AG08395 (cell line): ENCODE data around the gene TTI1.

Source experiments
- DNase-seq: peaks from one replicate; pipeline ENCODE4 v3.0.0; 2012; ENCODE audit warnings: mixed read lengths, low spot score

The TTI1 gene

DNA sequence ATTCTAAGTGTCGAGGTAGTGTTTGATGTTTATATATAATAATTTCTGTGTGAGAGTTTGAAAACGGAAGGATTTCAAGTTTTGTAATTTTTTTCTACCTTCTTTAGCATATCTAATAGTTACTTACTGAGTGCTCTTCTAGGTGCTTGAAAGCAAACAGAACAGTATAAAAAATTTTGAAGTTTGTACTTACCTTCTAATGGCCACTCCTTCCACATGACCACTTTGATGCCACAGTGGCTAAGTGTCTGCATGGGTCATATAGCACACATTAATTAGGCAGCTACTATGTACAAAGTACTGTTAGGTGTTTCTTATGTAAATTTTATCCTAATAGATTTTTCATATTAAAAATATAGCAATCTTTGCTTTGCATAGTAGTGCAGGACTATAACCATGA is 21.4 kb upstream of the TTI1 start:
- DNase-seq, result no peak

DNA sequence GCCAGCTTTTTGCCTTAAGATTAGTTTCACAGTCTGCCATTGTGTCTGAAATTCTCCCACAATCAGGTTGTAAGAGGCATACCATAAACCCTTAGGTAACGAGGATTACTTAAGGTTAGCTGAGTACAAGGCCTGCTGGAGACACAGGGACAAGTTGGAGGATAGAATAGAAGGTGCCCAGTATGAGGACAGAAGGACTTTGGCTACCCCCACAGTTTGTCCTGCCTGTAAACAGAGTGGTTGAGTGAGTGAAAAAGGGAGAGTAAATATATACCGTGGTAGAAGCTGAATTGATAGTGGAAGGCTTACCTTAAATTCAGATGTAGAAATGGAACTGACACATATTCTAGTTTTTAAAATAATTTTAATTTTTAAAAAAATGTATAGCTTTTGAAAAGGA is 19.6 kb upstream of the TTI1 start:
- no peak for DNase-seq

DNA sequence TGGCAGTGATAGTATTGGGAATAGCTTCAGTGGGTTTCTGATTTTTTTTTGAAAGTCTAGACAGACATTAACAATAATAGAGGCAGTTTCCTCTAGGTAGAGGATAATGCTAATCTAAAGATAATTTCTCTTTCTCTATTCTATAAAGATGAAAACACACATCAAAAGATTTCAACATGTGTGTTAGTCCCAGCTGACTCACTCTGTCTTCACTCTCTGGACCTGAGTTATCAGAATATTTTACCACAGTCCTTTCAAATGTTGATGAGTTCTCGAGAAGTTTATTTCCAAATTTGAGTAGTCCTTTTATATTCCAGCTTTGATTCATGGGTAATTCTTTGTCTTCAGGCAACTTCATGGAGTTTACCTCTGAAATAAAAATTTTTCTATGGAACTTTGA is 17.4 kb upstream of the TTI1 start:
- DNase-seq, result peak; percentile 25

DNA sequence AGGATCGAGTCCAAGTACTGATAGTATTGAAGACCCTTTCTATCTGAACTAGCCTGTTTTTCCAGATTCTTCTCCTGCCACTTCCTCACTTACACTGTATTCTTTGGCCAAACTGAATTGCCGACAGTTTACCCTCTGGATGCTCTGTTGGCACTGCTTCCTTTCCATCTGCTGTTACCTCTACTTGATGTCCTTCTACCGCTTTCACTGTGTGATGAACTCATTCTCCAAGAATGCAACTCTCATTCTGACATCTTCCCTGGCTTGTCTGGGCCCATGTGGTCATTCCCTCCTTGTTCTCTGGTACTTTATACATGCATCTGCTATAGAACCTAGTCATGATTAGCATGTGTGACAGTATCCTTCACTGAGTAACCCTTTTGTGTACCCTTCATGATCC is 16.5 kb upstream of the TTI1 start:
- peak; percentile 60 for DNase-seq

DNA sequence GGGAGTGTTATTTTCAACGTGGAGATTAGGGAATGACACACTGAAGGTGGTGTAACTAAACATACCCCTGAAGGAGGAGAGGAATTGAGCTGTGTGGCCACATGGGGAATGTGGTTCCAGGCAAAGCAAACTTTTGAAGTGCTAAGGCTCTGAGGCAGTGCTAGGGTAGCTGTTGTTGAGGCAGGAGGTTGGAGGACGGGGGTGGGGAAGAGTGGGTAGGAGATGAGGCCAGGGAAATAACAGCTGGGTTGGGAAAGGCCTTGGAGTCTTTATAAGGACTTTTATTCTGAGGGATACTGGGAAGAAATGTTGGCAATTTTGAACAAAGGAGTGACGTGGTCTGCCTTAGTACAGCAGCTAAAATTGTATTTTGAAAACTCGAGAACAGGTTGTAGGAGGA is 13.3 kb upstream of the TTI1 start:
- DNase-seq, result no peak

DNA sequence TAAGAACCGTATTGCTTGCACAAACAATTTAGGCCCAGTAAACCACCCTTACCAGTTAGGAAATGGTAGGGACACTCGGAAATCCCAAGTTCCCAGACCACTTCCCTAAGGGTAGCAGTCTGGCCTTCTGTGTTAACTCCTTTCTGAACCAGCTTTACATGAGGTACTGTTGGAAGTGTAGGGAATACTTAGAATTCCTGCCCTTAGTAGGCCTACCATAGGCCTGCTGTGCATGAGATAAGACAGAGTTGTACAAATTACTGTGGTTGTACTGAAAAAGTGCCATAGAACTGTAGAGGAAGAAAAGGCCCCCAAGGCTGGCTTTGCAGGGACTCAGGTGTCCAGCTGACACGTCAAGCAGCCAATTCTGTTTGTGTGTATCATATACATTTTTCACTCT is 11.4 kb upstream of the TTI1 start:
- DNase-seq, result no peak

DNA sequence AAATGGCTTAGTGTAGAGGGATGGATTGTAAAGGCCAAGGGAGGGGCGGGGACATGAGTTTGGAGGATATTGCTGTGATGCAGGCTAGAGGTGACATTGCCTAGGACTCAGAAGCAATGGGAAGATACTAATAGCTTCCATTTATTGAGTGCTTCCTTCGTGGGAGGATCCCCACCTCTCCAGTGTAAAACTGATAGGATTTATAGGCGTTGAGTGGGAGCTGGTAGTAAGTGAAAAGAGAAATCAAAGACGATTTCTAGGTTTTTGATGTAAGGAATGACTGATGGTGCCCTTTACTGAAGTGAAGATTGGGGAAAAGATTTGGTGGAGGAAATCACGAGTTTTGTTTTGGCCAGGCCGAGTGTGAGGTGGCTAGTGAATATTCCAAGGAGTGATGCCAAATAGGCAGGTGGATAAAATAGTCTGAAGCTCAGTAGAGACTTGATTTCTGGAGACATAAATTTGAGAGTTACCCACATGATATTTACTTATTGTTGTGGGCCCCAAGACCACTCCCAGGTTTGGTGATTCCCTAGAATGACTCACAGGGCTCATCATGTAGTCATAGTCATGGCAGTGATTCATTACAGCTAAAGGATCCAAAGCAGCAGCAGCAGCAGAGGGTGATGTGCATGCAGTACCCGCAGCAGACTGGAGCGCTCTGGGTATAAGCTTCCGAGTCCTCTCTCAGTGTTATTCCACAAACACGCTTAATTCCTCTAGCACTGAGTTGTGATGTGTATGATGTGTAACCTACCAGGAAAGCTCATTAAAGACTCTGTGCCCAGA is 10.4 kb upstream of the TTI1 start:
- peak; percentile 62 for DNase-seq

DNA sequence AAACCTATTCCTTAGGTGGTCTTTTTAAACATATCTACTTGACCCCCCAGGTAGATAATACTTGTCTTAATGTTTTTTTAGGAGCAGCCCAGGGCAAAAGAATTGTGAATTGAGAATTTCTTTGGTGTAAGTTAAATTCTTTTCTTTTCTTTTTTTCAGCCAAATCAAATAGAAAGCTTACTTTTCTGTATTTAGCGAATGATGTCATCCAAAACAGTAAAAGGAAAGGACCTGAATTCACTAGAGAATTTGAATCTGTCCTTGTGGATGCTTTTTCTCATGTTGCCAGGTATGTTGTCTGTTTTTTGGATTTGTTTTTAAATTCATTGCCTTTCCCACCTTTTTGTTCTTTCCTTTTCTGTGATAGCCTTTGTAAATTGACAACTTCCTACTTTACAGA is 7.0 kb upstream of the TTI1 start:
- no peak for DNase-seq

DNA sequence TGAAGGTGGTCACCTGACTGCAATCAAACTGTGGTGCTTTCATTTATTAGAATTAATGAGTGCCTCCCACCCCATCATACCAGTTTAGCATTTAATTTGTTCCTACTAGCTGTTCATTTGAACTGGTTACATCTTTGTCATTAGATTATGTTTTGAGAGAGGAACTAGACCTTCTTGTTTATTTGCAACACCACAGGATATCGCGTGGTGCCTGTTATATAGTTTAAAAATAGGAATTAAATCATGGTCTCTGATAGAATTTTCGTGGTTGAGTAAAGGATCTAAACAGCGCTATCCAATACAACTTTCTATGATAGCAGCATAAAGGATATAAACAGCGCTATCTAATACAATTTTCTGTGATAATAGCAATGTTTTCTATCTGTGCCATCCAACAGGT is 3.1 kb upstream of the TTI1 start:
- DNase-seq, result no peak

DNA sequence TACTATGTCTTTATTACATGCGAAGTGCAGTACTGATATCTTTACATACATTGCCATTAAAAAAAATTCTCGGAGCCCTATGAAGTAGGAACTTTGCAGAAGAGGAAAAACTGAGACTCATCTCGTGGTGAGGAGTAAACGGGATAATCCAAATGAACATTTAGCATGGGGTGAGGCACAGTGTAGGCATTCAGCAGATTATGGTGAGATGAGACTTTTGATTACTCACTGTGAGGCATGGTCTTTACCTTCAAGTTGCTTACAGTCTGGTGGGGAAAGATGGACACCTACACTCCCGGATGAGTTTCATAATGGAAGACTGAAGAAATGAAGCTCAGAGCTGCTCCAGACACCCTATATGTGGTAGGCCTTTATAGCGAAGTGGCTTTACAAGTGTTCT is 1.7 kb upstream of the TTI1 start:
- no peak for DNase-seq

DNA sequence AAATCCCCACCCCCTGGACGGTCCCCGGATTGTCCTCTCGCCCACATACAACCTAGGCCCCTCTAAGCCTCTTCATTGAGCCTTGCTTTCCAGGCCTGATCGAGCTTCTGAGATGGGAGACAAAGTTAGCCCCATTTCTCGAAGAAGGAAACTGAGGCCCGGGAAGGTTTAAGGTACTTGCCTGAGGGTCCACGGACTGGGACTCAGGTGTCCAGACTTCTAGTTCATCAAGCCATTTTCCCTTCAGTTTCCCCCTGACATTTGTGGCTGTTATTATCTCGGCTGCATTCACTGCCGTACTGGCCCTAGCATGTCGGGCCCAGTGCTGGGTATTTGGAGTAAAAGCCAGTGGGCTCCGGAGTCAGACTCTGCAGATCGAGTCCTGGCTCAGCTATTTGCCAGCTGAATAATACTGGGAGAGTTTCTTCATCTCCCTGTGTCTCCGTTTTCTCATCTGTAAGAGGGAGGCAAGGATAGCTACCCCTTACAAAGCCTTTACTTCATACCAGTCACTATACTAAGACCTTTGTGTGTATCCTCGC is 923 bp upstream of the TTI1 start:
- DNase-seq, result no peak

DNA sequence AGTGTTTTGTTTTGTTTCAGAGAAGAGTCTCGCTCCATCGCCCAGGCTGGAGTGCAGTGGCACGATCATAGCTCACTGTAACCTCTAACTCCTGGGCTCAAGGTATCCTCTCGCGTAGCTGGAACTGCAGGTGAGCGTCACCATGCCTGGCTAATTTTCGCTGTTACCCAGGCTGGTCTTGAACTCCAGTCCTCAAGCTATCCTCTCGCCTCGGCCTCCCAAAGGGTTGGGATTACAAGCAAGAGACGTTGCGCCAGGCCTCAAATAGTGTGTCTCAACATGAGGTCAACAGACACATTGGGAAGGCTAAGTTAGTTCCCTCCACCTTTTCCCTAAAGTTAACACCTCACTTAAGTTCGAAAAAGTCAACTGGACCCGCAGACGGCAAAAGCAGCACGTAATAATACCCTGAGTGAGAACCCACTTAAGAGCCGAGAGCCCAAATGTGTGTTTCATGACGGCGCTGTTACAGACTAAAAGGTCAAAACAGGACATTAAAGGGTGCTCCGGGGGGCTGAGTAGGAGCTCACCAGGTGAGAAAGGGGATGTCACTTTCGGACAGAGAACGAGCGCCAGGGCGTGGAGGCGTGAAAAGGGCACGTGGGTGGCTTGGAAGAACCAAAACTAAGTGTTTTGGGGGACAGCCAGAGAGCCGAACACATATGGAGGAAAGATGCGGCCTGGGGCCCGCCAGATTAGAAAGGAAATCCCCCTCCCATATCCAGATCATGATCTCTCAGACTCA is 499 bp downstream of the TTI1 start:
- DNase-seq, result no peak

DNA sequence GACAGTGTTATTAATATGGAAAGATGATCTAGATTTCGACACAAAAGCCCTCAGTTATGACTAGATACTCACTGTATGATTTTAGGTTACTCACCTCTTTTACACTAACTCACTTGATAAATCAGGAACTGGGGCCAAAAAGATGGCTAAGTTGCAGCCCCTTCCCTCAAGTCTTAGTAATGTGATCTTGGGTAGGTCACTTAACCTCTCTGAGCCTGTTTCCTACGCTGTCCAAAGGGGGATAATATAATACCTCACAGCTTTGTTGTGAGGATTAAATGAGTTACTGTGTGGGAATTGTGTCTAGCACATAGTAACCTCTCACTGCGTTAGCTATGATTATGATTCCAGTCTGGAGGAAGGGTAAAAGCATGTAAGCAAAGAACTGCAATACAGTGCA is 1.3 kb downstream of the TTI1 start:
- no peak for DNase-seq

DNA sequence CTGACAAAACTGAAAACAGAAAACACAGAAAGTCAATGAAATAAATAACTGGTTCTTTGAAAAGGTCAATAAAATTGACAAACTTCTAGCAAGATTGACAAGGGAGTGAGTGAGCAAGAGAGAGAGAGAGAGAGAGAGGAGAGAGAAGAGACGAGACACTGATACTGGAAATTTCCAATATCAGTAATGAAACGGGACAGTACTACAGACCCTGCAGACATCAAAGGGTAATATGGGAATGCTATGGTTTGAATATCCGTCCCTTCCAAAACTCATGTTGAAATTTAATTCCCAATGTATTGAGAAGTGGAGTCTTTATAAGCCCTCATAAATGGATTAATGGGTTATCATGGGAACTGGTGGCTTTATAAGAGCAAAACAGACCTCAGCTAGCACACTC is 3.8 kb downstream of the TTI1 start:
- no peak for DNase-seq

DNA sequence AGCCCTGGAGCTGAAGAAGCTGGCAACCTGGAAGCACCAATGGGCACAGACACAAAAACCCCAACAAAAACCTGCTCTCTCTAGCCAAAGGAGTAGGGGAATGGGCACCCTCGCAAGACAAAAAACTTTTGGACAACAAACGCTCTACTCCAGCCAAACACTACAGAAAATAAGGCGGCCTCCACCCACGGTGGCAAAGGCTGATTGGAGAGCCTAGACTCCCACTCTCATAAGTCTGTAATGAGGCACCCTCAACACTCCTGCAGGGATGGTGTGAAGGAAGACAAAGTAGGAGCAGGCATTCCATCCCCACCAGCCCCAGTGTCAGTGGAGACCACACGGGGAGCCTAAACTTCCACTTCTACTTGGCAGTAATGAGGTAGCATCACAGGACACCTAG is 8.8 kb downstream of the TTI1 start:
- no peak for DNase-seq

DNA sequence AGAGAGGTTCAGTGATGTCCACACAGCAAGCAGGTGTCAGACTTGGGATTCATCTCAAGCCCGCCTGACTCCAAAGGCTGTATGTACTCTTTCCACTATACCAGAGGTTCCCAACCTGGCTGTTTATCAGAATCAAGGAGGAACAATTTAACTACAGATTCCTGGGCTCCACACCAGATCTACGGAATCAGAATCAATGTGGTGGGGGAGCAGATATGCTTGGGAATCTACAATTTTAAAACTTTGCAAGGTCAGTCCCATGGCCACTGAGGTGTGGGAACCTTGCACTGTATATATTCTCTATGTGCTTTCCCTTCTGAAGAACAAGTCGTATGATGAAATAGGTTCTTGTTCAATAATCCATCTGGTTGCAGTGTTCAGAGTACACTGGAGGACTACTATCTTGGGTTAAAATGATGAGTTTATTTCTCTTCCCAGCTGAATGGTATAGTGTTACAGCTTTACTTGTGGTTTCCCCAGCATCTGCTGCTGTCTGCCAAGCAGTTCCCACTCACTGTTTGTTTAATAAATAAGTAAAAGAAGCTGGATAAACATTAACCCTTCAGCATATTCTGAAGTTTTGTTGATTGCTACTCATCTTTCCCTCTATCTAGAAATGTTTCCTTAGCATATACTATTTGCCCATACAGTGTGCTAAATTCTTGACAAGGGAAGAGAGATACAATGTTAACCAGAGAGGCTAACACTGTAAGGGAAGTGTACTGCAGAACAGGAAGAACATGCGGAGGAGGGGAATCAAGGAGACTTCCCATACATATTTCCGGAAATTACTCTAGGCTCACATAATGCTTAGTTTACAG is 9.9 kb downstream of the TTI1 start:
- DNase-seq, result no peak

DNA sequence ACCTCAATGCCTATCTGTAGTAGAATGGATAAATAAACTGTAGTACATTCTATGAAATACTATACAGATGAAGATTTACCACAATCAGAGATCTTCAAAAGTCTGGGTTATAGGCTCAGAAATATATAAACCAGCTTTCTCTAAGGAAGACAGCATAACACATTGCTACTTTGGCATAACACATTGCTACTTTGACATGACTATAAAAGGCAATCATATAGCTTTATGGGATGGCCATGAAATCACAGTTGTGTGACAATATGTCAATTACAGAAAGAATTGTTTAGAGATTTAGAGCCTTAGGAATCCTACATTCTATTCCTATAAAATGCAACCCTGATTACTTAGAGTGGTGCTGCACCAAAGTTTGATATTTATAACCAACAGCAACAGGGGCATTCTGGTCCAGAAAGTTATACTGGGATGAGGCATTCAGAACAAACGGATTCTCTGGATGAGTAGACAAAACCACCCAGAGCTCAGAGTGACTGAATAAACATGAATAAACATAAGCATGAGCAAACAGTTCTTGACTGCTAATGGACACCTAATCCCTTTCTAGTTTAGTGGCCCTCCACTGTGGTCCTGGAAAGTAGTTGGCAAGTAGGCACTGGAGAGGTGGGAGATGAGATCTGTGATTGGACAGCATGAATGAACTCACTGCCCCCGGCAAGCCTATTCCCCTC is 12.0 kb downstream of the TTI1 start:
- no peak for DNase-seq

DNA sequence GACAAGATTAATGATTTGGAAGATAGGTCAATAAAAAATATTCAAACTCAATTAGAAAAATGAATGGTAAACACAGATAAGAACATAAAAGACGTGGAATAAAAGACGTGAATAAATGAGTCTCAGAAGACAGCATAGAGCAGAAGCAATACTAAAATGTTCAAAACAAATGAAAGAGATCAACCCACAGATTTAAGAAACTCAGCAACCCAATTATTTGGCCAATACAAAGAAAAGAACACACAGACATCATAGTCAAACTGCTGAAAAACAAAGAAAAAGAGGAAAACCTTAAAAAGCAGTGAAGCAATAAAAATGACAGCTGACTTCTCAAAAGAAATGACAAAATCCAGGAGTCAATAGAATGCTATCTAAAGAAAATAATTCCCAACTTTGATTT is 14.9 kb downstream of the TTI1 start:
- no peak for DNase-seq

DNA sequence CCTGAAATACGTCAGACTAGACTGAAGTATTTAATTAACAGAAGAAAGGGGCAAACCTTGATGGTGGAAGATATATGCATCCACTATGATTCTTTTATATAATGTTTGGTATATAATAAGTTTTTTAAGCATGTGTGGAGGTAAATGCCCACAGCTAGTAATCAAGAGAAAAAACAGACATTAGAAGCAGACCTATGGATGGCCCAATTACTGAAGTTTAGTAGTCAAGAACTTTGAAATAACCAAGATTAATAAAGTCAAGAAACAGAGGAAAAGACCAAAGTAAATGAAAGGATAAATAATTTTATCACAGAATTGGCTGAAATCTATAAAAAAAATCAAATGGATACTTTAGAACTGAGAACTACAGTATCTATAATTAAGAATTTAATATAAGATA is 15.3 kb downstream of the TTI1 start:
- no peak for DNase-seq

DNA sequence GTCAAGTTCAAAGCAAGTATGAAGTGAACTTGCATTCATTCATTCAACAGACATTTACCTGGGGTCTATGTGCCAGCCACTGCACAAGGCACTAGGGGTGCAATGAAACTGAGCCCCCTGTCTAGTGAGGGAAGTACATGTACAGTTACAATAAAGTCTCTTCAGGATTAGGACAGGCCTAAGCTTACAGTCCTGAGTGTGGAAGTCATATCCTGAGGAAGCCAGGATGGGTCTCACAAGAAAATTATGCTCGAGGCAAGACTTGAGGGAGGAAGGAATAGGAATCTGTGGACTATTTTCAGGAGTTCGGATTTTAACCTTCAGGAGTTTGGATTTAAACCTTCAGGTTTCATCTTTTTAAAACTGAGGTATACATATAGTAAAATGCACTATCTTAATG is 19.4 kb downstream of the TTI1 start:
- no peak for DNase-seq

DNA sequence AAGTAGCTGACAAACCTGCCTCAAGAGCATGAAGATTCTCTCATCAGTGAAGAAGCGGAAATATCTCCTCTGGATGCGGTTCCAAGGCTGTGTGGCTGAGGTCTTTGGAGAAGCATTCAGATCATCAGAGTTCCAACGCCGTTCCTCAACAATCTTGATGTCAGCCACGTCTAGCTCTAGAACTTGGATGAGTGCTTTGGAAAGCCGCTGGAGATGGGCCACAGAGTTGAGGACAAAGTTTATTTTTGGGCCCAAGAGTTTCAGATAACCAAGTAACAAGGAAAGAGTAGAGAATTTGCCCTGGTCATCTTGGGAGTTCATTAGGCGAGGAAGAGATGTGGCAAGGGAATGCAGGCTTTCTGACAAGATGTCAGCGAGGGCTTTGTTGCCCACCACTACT is 20.9 kb downstream of the TTI1 start:
- no peak for DNase-seq

DNA sequence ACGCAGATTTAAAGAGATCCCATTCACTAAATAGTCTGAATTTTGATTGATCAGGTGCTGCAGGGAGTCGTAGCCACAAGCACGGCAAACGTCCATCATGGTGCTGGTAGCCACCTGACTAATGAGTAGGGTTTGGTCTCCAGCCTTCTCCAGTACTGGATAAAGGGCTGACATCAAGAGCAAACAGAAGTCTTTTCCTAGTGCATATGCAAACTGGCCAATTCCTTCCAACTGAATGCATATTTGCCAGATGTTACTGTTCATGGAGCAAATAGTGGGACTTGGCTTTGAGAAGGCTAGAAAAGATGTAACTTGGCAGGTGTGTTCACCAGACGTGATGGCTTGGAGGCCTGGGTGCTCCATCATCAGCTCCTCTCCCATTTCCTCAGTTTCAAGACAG is 21.6 kb downstream of the TTI1 start:
- DNase-seq, result no peak
